Lung (tissue), 12 donors: Measurements from ENCODE around the gene LARGE1. TPM values are rescaled to one million over a fixed set of nuclear protein-coding genes. Genes with fewer than 3 reads are reported as not detected.

Experiments used
- ATAC-seq: fragments of 200-7000 bp; cut with Tn5 transposase; one replicate; pipeline ENCODE4 v1.9.1; 2020; ENCODE audit warnings: moderate number of reproducible peaks; ENCODE audit not compliant: insufficient read depth, low FRiP score
- DNase-seq, 3 donors: peaks; one replicate each; pipeline ENCODE4 v3.0.0-alpha.2; 2013 to 2017
- H3K27ac ChIP-seq, 2 donors: one replicate each; pipeline ENCODE4 v1.5.1; 2013; ENCODE audit warnings: mild to moderate bottlenecking in 2 of 2, moderate library complexity in 2 of 2, control low read depth in 1 of 2, inconsistent platforms in 1 of 2, low read depth in 1 of 2, low read length in 1 of 2
- H3K27me3 ChIP-seq, 3 donors: one replicate each; pipeline ENCODE4 v1.5.1; 2013; ENCODE audit warnings: low read length in 2 of 3; ENCODE audit not compliant: control insufficient read depth in 3 of 3, insufficient read depth in 3 of 3
- H3K36me3 ChIP-seq, 4 donors: one replicate each; pipeline ENCODE4 v1.5.1; 2013; ENCODE audit warnings: low read length in 4 of 4, mild to moderate bottlenecking in 1 of 4, moderate library complexity in 1 of 4; ENCODE audit not compliant: control insufficient read depth in 4 of 4, insufficient read depth in 4 of 4
- H3K4me1 ChIP-seq, 5 donors: one replicate each; pipeline ENCODE4 v1.5.1; 2013; ENCODE audit warnings: low read length in 5 of 5, mild to moderate bottlenecking in 2 of 5, moderate library complexity in 1 of 5; ENCODE audit not compliant: control insufficient read depth in 5 of 5, insufficient read depth in 5 of 5
- H3K4me3 ChIP-seq: one replicate; pipeline ENCODE4 v1.5.1; 2013; ENCODE audit warnings: mild to moderate bottlenecking, control low read depth, moderate library complexity
- H3K9ac ChIP-seq, 2 donors: one replicate each; pipeline ENCODE4 v1.5.1; 2013; ENCODE audit warnings: low read length in 2 of 2, control low read depth in 1 of 2; ENCODE audit not compliant: insufficient read depth in 1 of 2
- H3K9me3 ChIP-seq, 4 donors: one replicate each; pipeline ENCODE4 v1.5.1; 2013; ENCODE audit warnings: low read length in 3 of 4, mild to moderate bottlenecking in 1 of 4, moderate library complexity in 1 of 4; ENCODE audit not compliant: control insufficient read depth in 4 of 4, insufficient read depth in 3 of 4
- CTCF ChIP-seq: IDR thresholded peaks from 2 replicates; pipeline ENCODE4 v1.5.1; 2012; ENCODE audit warnings: mild to moderate bottlenecking; ENCODE audit errors: control extremely low read depth, extremely low read depth
- WGBS, 2 donors: extraction: QIAGEN DNeasy Blood & Tissue Kit; methylation state at CpG; one replicate each; pipeline ENCODE4 v1.1.7; 2013; 5-methylcytosine and 5-hydroxymethylcytosine counted together
- polyA plus RNA-seq, 2 donors: library from polyadenylated mRNA; stranded (reverse); fragments of 200-250 nt; gene quantifications; one replicate each; pipeline ENCODE4 v1.2.1, GENCODE V29; 2013
- total RNA-seq, 2 donors: library from RNA; depleted of rRNA in 1 of 2; stranded (reverse); fragments of >200 nt in 1 of 2; gene quantifications; one replicate each; pipeline ENCODE4 v1.2.1, GENCODE V29; 2014 to 2021
- donor health status: control.
- donor health status: control.
- donor health status: Bipolar disorder and iron deficiency.
- donor health status: healthy.
- donor health status: DM: yes; HTN: yes; CAD: no.

The LARGE1 gene
- total and polyA plus RNA-seq, 4 donors = 2.9 to 41.1 (median 15.4) TPM

- Histone ChIP-seq H3K9me3 (peaks cover 0 to 3% (median 0%) of the 10 kb centered on the region in 4 donors), H3K9ac (no peak overlapping the region), H3K4me3 (no peak overlapping the region), H3K36me3 (no peaks in the 10 kb centered on the region), H3K4me1 (peaks cover 3 to 25% (median 7%) of the 10 kb centered on the region in 5 donors), H3K27me3 (no peaks in the 10 kb centered on the region), H3K27ac (no peak overlapping the region)
- 66 to 91% methylated on average over 5 of the region's 5 CpGs for WGBS, 2 donors
- ATAC-seq = no peak
- no peak for DNase-seq
- TF ChIP-seq CTCF = no peak
Measured at GRCh38 chr22:33496112-33496511, 424.2 kb downstream of the LARGE1 start.

GRCh38 chr22:33493476-33494205, 426.6 kb downstream of the LARGE1 start:
- no peak for ATAC-seq
- 61 to 79% methylated on average over 4 of the region's 4 CpGs for WGBS, 2 donors
- TF ChIP-seq CTCF = no peak
- peaks cover 0 to 3% (median 0%) of the 10 kb centered on the region in 4 donors for H3K9me3 ChIP-seq
- no peak overlapping the region for H3K9ac ChIP-seq
- DNase-seq = peak in 2 of 3 donors; percentile 56 to 67
- H3K36me3 ChIP-seq = no peaks in the 10 kb centered on the region
- H3K27me3 ChIP-seq = no peaks in the 10 kb centered on the region
- H3K4me3 ChIP-seq = no peak overlapping the region
- peaks cover 3 to 25% (median 10%) of the 10 kb centered on the region in 5 donors for H3K4me1 ChIP-seq
- no peak overlapping the region for H3K27ac ChIP-seq

GRCh38 chr22:33492210-33492651, 428.0 kb downstream of the LARGE1 start:
- ATAC-seq = no peak
- Histone ChIP-seq H3K27ac (peak overlapping the region; percentile 3 to 39), H3K4me3 (no peak overlapping the region), H3K27me3 (no peaks in the 10 kb centered on the region), H3K9me3 (peaks cover 0 to 3% (median 0%) of the 10 kb centered on the region in 4 donors), H3K9ac (no peak overlapping the region), H3K36me3 (no peaks in the 10 kb centered on the region), H3K4me1 (peaks cover 3 to 25% (median 13%) of the 10 kb centered on the region in 5 donors)
- TF ChIP-seq CTCF = no peak
- peak; percentile 64 to 89 (median 80) for DNase-seq
- 17 to 27% methylated on average over 4 of the region's 4 CpGs for whole genome bisulfite sequencing, 2 donors
